Measurements from ENCODE around the gene MAP3K8. TPM values are rescaled to one million over a fixed set of nuclear protein-coding genes. Genes with fewer than 3 reads are reported as not detected.
"Not testable (repeated sequence)": the region's sequence is repeated elsewhere in the genome, so short reads cannot be mapped to it uniquely, and the experiment has no call there.

The MAP3K8 gene
- total RNA-seq, 2 donors from 2014 or later: 26.2 to 38.8 TPM

GRCh38 chr10:30404540-30404939 is 29.4 kb upstream of the MAP3K8 start:
- H3K9me3 ChIP-seq (ENCODE audit: control insufficient read depth, low read length, poor library complexity, severe bottlenecking): no peaks in the 10 kb centered on the region
- H3K27ac Mint-ChIP-seq: no peak overlapping the region
- no peak overlapping the region for H3K4me3 Mint-ChIP-seq
- no peaks in the 10 kb centered on the region for H3K36me3 Mint-ChIP-seq (ENCODE audit: low read depth)
- no peak for ATAC-seq
- H3K27me3 Mint-ChIP-seq: no peaks in the 10 kb centered on the region
- no peak for DNase-seq
- H3K4me1 Mint-ChIP-seq: peaks cover 4% of the 10 kb centered on the region

GRCh38 chr10:30411263-30411662 is 22.7 kb upstream of the MAP3K8 start:
- H3K9me3 ChIP-seq (ENCODE audit: control insufficient read depth, low read length, poor library complexity, severe bottlenecking): no peaks in the 10 kb centered on the region
- no peak overlapping the region for H3K4me3 Mint-ChIP-seq
- no peak overlapping the region for H3K27ac Mint-ChIP-seq
- H3K27me3 Mint-ChIP-seq: peaks cover 5% of the 10 kb centered on the region
- no peak for ATAC-seq
- no peaks in the 10 kb centered on the region for H3K36me3 Mint-ChIP-seq (ENCODE audit: low read depth)
- H3K4me1 Mint-ChIP-seq: no peaks in the 10 kb centered on the region
- DNase-seq: no peak

GRCh38 chr10:30412901-30413300 is 21.1 kb upstream of the MAP3K8 start:
- ATAC-seq: no peak
- Mint-ChIP-seq H3K27ac (no peak overlapping the region), H3K36me3 (ENCODE audit: low read depth) (no peaks in the 10 kb centered on the region), H3K4me3 (no peak overlapping the region), H3K27me3 (peaks cover 5% of the 10 kb centered on the region), H3K4me1 (peaks cover 4% of the 10 kb centered on the region)
- H3K9me3 ChIP-seq (ENCODE audit: control insufficient read depth, low read length, poor library complexity, severe bottlenecking): no peaks in the 10 kb centered on the region
- DNase-seq: no peak

- H3K27ac Mint-ChIP-seq: no peak overlapping the region
These were observed 19.9 kb upstream of the MAP3K8 start for GRCh38 chr10:30413996-30414576.

GRCh38 chr10:30415593-30415992 is 18.4 kb upstream of the MAP3K8 start:
- no peak overlapping the region for H3K4me3 Mint-ChIP-seq
- no peaks in the 10 kb centered on the region for H3K27me3 Mint-ChIP-seq
- DNase-seq: no peak
- H3K9me3 ChIP-seq (ENCODE audit: control insufficient read depth, low read length, poor library complexity, severe bottlenecking): no peaks in the 10 kb centered on the region
- no peaks in the 10 kb centered on the region for H3K36me3 Mint-ChIP-seq (ENCODE audit: low read depth)
- peaks cover 16% of the 10 kb centered on the region for H3K4me1 Mint-ChIP-seq
- H3K27ac Mint-ChIP-seq: no peak overlapping the region
- ATAC-seq: no peak

More at GRCh38 chr10:30413996-30414576, 19.9 kb upstream of the MAP3K8 start:
- DNase-seq (no peak), ATAC-seq (peak; percentile 74)
- Mint-ChIP-seq H3K4me3 (no peak overlapping the region), H3K27me3 (peaks cover 5% of the 10 kb centered on the region), H3K36me3 (ENCODE audit: low read depth) (no peaks in the 10 kb centered on the region), H3K4me1 (peaks cover 12% of the 10 kb centered on the region)
- H3K9me3 ChIP-seq (ENCODE audit: control insufficient read depth, low read length, poor library complexity, severe bottlenecking): no peaks in the 10 kb centered on the region

- H3K36me3 Mint-ChIP-seq (ENCODE audit: low read depth): no peaks in the 10 kb centered on the region
- no peak overlapping the region for H3K4me3 Mint-ChIP-seq
- H3K27me3 Mint-ChIP-seq: no peaks in the 10 kb centered on the region
- H3K4me1 Mint-ChIP-seq: peaks cover 18% of the 10 kb centered on the region
- H3K9me3 ChIP-seq (ENCODE audit: control insufficient read depth, low read length, poor library complexity, severe bottlenecking): no peaks in the 10 kb centered on the region
- ATAC-seq (no peak), DNase-seq (no peak)
- H3K27ac Mint-ChIP-seq: peak overlapping the region; percentile 83
These were observed 16.7 kb upstream of the MAP3K8 start for GRCh38 chr10:30417301-30417700.

GRCh38 chr10:30420266-30420665 is 13.7 kb upstream of the MAP3K8 start:
- Mint-ChIP-seq H3K27me3 (no peaks in the 10 kb centered on the region), H3K27ac (no peak overlapping the region), H3K4me1 (peaks cover 18% of the 10 kb centered on the region), H3K36me3 (ENCODE audit: low read depth) (no peaks in the 10 kb centered on the region), H3K4me3 (no peak overlapping the region)
- H3K9me3 ChIP-seq (ENCODE audit: control insufficient read depth, low read length, poor library complexity, severe bottlenecking): no peaks in the 10 kb centered on the region
- ATAC-seq (peak; percentile 26), DNase-seq (no peak)

- H3K9me3 ChIP-seq (ENCODE audit: control insufficient read depth, low read length, poor library complexity, severe bottlenecking): no peaks in the 10 kb centered on the region
- H3K27ac Mint-ChIP-seq: peak overlapping the region; percentile 11
- peaks cover 18% of the 10 kb centered on the region for H3K4me1 Mint-ChIP-seq
- ATAC-seq (no peak), DNase-seq (no peak)
- H3K4me3 Mint-ChIP-seq: no peak overlapping the region
- no peaks in the 10 kb centered on the region for H3K27me3 Mint-ChIP-seq
- H3K36me3 Mint-ChIP-seq (ENCODE audit: low read depth): no peaks in the 10 kb centered on the region
These were observed 13.2 kb upstream of the MAP3K8 start for GRCh38 chr10:30420766-30421165.

- Mint-ChIP-seq H3K27ac (no peak overlapping the region), H3K4me1 (peaks cover 18% of the 10 kb centered on the region), H3K27me3 (no peaks in the 10 kb centered on the region), H3K36me3 (ENCODE audit: low read depth) (no peaks in the 10 kb centered on the region), H3K4me3 (no peak overlapping the region)
- no peaks in the 10 kb centered on the region for H3K9me3 ChIP-seq (ENCODE audit: control insufficient read depth, low read length, poor library complexity, severe bottlenecking)
- DNase-seq (no peak), ATAC-seq (no peak)
These were observed 11.8 kb upstream of the MAP3K8 start for GRCh38 chr10:30422151-30422695.

- Mint-ChIP-seq H3K27me3 (no peaks in the 10 kb centered on the region), H3K27ac (no peak overlapping the region), H3K36me3 (ENCODE audit: low read depth) (no peaks in the 10 kb centered on the region), H3K4me1 (peaks cover 20% of the 10 kb centered on the region), H3K4me3 (no peak overlapping the region)
- ATAC-seq (no peak), DNase-seq (no peak)
- no peaks in the 10 kb centered on the region for H3K9me3 ChIP-seq (ENCODE audit: control insufficient read depth, low read length, poor library complexity, severe bottlenecking)
These were observed 10.9 kb upstream of the MAP3K8 start for GRCh38 chr10:30422981-30423654.

- H3K36me3 Mint-ChIP-seq (ENCODE audit: low read depth); DNase-seq; H3K27ac Mint-ChIP-seq; H3K9me3 ChIP-seq (ENCODE audit: control insufficient read depth, low read length, poor library complexity, severe bottlenecking); H3K4me3 Mint-ChIP-seq; H3K27me3 Mint-ChIP-seq; ATAC-seq: not testable (repeated sequence)
- H3K4me1 Mint-ChIP-seq: peaks cover 14% of the 10 kb centered on the region
These were observed 10.2 kb upstream of the MAP3K8 start for GRCh38 chr10:30423655-30424275.

GRCh38 chr10:30425336-30426075 is 8.5 kb upstream of the MAP3K8 start:
- no peaks in the 10 kb centered on the region for H3K36me3 Mint-ChIP-seq (ENCODE audit: low read depth)
- no peak overlapping the region for H3K27ac Mint-ChIP-seq
- no peaks in the 10 kb centered on the region for H3K9me3 ChIP-seq (ENCODE audit: control insufficient read depth, low read length, poor library complexity, severe bottlenecking)
- H3K4me1 Mint-ChIP-seq: peaks cover 10% of the 10 kb centered on the region
- H3K4me3 Mint-ChIP-seq: no peak overlapping the region
- no peaks in the 10 kb centered on the region for H3K27me3 Mint-ChIP-seq
- ATAC-seq (no peak), DNase-seq (no peak)
